Fibroblast of skin of scalp (primary cell): Measurements from ENCODE around the gene TWF2.

ENCODE experiments used
- DNase-seq: peaks from one replicate; pipeline ENCODE4 v3.0.0-alpha.2; 2013

TWF2 gene

DNA sequence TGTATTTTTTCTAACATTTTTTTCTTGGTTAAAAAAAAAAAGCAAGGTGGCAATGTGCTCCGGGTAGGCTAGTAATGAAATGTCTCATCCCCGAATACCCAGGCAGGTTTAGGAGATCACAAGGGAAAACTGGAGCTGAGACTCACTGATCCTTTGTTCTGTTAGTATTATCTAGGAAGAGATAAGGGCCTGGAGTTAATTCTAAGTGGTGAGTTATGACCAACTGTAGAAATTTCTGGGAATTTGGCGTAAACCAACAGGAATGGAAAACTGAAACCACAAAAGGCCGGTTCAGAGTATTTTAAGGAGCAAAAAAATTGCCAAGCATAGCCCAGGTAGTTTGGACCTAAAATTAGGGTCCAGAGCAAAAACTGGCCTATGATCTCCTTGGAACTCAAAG lies 19.0 kb upstream of the TWF2 start:
- no peak for DNase-seq

DNA sequence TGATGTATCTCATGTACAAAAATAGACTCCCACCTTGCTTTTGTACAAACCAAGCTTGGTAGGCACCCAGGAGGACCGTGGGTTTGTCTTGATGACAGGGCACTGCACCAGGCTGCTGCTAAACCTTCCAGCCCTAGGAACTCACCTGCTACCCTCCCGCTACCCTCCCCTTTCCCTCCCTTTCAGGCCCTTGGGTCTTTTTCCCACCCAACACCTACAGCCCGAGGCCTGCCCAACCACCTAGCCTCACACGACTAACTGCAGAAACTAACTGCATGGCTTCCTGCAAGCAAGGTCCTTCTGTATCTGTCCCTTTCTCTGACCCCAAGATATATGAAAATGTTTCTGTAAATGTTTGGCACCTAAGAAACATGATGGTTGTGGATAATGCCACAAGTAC lies 17.7 kb upstream of the TWF2 start:
- DNase-seq: no peak

DNA sequence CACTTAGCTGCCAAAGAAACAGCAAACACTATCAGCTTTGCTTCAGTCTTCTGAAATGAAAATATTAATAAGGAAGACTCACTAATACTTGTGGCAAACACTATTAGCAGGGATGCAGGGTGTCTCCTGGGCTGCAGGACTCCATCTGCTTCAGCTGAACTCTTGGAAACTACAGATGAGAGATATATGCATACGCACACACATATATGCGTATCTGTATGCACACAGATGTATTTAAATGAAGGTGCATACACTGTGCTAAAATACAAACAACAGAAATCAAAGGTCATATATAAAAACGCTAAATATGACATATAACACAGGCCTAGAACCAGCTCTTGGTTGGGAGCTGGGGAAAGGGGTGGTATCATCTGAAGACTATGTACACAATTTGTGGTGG lies 17.2 kb upstream of the TWF2 start:
- DNase-seq: no peak

DNA sequence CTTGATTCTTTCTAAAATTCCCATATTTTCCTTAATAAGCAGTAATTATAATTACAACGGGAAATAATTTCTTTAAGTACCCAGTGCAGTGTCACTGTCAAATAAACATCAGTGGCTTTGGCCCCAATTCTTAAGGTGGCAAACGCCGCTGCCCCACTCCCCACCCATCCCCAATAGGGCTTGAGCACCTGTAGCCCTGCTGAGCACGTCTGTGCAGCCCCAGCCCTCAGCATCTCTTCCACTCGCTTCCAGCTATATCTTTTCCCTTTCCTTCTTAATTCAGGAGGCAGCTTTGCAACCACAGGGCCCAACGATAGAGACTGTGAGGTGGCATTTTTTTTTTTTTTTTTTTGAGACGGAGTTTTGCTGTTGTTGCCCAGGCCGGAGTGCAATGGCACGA lies 15.7 kb upstream of the TWF2 start:
- no peak for DNase-seq

DNA sequence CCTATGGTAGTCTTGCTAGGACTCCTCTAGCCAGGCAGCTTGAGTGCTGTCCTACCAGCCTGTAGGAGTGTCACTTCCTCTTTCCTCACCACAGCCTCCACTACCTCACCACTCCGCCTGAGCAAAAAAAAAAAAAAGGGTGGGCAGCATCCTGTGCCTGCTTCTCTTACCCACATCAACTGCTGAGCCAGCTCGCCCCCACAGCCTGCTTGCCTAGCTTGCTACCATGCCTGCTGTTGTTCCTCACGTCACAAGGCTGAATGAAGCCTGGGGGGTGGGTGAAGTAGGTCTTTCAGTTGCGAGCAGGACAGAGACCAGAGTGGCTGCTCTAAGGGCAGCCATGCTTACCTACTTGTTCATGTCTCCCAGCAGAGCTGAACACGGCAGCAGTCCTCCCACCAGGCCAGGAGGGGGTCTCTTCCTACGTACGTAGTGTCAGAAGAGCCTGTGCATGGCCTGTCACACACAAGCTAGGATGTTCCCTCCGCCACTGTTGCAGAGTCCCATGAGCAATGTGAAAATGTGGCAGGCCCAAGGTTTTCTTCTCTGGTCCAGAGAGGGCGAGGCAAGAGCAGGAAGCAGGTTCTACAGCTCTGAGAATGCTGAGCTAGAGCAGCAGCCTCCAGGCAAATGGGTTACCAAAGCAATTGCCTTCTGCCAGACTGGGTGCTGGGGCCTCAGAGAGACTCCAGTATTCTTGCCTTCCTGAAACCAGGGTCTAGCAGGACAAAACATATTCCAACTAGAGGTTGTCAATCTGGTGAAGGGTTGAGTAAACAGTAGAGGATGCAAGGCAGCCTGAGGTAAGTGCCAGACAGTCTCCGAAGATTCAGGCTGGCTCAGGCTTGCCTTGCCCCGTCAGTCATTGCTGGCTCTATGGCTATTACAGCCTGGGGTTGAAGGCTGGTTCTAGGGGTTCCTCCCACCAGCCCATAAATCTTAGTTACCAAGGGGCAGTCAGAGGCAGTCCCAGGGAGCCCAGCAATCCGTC lies 14.7 kb upstream of the TWF2 start:
- DNase-seq: no peak

DNA sequence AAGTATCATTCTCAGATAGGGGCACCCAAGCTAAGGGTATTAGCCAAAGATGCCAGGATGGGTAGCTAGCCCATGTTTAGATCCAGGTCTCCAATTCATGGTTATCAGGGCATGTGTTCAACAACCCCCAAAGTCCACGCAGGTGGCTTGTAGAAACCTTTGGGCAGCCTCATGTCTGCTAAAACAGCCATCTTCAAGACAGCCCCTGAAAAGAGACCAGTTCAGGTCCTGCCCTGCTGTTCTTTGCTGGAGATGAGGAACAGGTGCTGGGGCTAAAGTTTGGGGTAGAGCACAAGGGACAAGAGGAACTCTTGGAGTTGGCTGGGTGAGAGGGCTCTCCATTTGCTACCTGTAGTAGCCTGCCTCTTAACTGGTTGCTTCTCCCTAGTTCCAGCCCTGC lies 11.2 kb upstream of the TWF2 start:
- no peak for DNase-seq

DNA sequence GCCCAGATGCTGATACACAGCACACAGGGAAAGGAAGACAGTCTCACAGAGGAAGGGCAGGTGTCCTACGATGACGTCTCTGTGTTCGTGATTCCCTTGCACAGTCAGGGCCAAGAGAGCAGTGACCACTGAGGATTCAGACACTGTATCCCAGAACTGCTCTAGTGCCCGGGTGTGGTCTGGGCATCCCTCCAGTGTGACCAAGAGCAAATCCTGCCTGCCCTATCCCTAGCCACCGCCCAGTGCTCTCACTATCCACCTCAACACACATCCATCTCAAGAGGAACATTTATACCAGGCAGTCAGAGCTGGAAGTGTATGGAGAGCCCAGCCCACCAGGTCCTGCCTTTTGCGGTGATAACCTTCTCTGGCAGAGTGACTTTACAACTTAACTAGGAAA lies 10.7 kb upstream of the TWF2 start:
- DNase-seq: no peak

DNA sequence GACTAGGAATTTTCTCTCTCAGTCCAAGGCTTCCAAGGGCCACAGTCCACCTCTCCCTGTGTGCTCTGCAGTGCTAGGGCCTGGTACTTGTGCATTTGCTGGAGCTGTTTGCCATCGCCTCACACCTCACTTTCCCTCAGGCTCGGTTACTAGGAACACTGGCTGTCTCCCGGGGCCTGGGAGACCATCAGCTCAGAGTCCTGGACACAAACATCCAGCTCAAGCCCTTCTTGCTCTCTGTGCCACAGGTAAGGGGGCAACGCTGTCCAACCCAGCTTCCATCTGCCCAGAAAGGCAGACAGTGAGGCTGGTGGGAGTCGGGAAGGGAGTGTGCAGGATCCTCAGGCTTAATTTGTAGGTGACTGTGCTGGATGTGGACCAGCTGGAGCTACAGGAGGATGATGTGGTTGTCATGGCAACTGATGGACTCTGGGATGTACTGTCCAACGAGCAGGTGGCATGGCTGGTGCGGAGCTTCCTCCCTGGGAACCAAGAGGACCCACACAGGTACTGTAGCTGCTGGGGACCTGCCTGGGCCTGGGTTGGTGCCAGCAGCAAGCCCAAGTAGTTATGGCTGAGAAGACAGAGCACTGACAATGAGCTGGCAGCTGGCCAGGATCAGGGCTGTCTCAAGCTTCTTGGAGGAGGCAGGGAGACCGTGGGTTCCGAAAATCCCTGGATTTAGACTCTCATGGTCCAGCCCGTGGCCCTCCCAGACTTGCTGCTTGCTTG lies 10.0 kb upstream of the TWF2 start:
- DNase-seq: no peak

DNA sequence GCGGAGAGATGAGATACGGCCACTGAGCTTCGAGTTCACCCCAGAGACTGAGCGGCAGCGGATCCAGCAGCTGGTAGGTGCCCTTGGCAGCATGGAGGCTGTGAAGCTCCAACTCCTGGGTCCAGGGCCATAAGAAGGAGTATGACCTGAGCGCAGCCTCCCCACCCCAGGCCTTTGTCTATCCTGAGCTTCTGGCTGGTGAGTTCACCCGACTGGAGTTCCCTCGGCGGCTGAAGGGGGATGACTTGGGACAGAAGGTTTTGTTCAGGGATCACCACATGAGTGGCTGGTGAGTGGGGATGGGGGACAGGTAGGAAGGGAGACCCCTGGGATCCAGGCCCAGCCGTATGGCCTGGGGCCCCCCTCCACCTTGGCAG lies 9.2 kb upstream of the TWF2 start:
- DNase-seq: no peak

DNA sequence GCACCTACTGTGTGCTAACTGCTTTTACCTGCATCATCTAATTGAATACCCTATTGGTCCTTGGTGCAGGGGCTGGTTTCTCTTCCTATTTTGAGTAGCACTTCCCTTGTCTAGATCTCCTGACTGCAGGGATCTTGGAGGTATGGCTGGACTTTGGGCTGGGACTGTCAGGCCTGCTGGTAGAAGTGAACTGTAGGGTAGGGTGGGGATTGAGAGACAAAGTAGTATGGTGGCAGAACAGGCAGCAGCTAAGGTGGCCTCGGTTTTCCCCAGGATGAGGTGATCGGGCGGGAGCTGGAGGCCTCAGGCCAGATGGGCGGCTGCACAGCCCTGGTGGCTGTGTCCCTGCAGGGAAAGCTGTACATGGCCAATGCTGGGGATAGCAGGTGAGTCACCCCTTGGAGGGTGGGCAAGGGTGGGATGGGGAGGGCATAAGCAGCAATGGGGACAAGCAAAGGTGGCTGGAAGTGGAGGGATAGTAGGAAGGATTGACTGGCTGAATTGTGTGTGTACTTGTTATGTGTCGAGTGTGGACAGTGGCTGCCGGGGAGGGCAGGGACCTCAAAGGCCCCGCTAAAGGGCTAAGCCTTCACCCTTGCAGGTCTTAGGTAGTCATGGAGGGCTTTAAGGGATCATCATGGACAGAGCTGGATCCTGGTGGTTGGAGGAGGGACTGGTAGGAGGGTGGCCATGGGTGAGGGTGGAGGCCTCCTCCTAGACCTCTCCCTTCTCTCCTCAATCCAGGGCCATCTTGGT lies 8.6 kb upstream of the TWF2 start:
- no peak for DNase-seq

DNA sequence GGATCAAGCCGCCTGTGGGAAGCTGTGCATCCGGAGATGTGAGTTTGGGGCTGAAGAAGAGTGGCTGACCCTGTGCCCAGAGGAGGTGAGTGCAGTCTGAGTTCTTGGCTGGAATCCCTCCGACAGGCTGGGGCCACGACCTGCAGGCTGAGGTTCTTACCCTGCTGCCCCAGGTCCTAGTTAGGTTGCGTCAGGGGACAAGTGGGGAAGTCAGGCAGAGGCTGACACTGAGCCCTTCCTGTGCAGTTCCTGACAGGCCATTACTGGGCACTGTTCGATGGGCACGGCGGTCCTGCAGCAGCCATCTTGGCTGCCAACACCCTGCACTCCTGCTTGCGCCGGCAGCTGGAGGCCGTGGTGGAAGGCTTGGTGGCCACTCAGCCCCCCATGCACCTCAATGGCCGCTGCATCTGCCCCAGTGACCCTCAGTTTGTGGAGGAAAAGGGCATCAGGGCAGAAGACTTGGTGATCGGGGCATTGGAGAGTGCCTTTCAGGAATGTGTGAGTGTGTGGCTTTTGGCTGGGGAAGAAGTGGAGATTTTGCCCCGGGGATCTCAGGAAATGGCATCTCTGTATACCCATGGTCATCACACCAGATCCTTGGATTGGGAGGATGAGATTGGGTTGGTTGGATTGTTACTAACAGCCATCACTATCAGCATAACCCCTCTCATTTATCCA lies 7.9 kb upstream of the TWF2 start:
- no peak for DNase-seq

DNA sequence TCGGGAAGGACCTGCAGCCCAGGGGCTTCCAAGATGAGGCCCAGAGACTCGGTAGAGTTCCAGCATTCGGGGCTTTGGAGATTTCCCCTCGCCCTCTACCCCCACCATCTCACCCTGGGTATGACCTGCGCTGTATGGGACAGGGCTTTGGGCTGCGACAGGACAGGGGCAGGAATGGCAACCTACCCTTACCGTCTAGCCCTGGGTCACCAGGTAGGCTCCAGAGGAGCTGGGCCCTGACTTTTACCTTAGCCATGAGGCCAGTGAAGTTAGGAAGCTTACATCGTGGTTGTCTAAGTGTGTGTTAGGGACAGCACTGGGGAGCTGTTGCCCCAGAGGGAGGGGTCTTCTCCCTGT lies 7.3 kb upstream of the TWF2 start:
- DNase-seq: no peak

DNA sequence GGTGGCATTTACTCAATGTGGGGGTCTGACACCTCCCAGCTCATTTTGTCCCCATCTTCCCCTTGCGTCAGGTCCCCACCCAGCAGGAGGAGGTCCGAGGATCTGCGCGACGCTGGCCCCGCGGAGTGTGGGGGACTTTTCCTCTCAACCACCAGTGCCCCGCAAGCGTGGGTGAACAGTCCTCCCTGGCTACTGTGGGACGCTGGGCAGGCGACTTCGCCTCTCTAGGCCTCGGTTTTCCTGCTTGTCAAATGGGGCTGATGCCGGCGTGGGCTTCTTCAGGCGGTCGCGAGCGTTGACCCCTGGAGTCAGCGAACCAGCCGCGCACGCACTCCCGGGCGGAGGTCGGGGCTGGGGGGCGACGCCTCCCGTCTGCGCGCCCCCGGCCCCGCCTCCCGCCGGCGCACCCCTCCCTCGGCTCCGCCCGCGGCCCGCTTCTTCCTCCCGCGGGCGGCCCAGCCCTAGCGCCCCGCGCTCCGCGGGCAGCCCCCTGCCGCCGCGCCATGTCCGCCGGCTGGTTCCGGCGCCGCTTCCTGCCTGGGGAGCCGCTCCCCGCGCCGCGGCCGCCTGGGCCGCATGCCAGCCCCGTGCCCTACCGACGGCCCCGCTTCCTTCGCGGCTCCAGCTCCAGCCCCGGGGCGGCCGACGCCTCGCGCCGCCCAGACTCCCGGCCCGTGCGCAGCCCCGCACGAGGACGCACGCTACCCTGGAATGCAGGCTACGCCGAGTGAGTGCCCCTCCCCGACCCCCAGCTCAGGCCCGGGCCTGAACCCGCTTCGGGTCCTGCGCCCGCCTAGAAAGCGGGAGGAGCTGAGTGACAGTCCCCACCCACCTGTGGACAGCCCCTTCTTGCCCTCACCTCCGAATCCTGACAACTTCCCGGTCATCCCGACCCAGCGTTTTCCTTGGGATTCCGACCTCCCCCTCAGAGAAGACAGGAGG lies 6.6 kb upstream of the TWF2 start, which contains the start of gene PPM1M:
Gene PPM1M, plus strand, starts transcription at position 438 of the 942 bp plus-strand sequence. Its CDS starts 66 bp downstream, at position 504.
- peak; percentile 63 for DNase-seq

DNA sequence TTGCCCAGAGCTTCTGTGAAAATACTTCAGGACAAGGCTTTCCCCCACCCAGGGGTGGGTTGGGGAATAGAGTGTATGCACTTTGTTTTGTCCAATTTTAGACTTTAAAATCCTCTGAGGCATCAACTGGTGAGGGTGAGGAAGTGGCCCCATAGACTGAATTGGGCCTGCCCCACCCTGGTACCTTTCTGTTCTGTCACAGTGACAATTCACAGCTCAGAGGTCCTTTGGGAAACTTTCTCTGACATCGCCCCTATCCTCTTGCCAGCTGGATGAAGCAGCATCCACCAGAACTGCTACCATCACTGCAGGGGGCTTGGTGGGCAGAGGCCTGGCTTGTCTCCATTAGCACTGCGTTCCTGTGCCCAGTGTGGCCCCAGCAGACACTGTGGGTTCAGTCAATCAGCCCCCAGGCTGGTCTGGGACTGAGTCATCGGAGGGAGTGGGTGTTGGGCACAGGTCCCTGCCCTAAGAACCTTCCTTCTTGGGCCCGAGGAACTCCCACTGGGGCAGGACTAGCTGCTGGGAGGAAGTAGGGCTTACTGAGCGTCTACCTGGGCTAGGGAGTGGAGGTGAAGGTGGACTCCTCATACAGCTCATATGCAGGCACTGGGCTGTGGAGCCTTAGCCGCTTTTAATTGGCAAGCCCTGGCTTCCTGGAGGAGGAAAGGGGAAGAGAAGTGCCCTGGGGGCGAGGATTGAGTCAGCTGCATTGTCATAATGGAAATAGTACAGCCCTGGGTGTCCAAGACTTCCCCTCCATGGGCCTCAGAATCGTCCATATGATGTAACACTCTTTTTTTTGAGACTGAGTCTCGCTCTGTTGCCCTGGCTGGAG lies 5.1 kb upstream of the TWF2 start:
- peak; percentile 46 for DNase-seq

DNA sequence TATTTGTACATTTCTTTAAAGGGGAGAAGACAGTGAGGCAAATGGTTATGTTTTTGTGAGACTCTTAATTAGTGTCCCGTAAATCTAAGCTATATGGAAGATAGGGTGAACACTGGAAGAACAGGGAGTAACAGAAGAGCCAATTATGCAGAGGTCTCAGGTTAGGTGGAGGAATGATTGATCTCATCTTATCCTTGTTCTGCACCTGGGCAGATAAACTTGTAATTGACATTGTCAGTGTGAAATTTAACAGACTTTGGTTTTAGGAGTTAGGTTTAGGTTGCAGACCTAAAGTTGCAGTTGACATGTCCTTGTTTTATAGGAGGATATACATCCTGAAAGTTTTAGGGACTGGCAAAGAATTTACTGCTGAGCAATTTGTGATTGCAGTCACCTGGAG lies 3.1 kb upstream of the TWF2 start:
- DNase-seq: no peak

DNA sequence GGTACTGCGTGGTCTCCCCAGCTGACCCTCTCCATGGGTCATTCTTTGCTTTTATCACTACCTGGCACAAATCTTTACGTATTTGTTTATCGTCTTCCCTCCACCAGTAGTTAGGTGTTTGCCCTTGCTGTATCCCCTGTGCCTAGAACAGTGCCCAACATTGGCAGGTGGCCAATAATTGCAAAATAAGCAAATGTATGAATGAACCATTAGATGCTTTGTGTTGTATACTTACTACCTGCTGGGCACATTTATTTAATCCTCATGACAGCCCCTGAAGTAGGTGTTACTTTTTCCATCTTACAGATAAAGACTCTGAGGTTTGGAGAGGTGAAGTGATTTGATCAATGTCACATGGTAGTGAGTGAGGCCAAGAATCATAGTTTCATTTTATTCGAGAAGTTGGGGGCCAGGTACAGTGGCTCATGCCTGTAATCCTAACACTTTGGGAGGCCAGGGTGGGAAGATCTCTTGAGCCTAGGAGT lies 2.0 kb upstream of the TWF2 start:
- DNase-seq: no peak

DNA sequence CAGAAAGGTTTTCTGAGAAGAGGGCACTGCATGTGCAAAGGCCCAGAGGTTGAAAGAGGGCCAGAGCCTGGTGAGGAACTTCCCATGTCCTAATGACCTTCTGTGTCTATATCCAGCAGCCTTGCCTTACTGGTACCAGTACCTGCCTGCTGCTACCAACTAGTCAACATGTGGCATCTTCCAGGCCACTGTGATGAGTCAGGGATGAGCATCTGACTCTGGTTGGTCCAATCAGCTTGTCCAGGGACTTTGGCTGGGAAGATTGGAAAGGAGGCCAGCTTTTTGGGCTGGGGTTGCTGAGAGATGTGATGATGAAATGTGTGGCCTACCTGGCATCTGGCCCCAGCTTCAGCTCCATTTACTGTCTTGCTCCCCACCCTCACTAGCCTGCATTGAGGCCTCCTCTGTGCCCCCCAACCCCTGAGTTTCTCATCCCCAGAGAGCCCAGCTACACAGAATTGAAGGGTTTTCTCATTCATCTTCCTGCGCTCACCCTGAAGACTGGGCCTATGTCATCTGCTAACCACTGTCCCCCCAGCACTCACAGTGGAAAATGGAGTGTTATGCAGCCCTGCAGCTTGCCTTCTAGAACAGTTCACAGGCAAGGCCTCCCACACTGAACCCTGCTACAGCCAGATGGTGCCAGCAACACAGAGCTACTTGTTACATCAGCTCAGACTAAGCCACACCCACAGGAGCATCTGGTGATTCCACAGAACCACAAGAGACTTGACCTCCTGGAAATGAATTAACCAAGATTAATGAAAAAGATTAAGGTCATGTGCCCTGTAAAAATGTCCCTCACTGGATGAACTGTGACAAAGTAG lies 1.3 kb upstream of the TWF2 start:
- peak; percentile 91 for DNase-seq

DNA sequence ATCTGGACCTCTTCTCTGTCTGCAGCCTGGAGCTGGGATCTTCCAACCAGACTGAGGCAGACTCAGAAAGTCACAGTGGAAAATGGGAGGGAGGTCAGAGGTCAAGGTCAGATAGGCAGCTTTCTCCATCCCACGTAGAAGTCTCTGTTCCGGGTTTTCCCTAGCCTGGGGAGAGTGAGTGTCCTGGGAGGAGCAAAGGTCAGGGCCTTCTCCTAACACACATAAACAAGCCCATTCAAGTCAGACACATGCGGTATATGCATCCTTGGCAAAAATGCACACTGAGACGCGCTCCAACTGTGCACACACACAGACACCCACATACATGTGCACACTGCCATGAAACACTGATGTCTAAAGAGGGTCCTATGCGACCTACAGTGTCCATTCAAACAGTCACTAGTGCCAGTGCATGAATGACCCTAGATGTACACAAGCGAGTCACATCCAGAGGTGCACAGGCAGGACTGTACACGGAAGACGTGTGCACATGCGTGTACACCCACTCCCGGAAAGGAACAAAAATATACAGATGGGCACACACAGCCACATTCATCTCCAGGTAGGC lies 681 bp downstream of the TWF2 start:
- no peak for DNase-seq

DNA sequence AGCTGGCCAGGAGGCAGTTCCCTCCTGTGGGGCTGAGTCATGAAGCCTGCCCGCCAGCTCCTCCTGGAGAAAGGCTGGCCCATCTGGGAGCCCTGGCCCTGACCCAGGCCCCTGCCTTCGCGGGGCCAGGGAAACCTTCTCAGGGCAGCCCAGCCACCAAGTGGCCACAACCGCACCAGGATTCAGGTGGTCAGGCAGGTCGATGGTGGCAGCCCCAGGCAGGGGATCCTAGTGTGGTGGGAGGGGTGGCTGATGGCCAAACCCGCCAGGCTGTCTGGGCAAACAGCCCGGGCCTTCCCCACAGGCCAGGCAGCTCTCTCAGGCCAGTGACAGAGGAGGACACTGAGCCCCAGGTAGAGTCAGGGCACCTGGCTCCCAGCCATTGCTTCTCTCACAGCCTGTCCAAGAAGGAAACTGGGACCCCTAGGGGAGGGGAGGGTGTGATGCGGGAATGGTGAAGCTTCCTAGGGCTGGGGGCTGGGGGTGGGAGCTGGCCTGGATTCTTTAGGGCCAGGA lies 1.2 kb downstream of the TWF2 start:
- DNase-seq: peak; percentile 87
